ENCODE measurements around the gene COMT. TPM values are rescaled to one million over a fixed set of nuclear protein-coding genes. Genes with fewer than 3 reads are reported as not detected.

COMT gene
- total RNA-seq, 1 experiment from 2014 or later = 109 TPM

GRCh38 chr22:20015187-20015625 is 73.6 kb downstream of the COMT start (continued):
- TF ChIP-seq REST (IDR thresholded peaks at IDR 0.05; ENCODE audit: low read depth) = no peak
- TF ChIP-seq CTCF (IDR thresholded peaks at IDR 0.05 in 2 of 3, conservative IDR thresholded peaks at IDR 0.05 in 1 of 3; ENCODE audit: borderline replicate concordance in 1 of 3, insufficient read depth in 1 of 3, low read depth in 2 of 3, low read length in 2 of 3) = no peak
- TF ChIP-seq CBX3 (IDR thresholded peaks at IDR 0.05; ENCODE audit: low read depth) = no peak
- no peak for TF ChIP-seq ZNF274 (IDR thresholded peaks at IDR 0.05; ENCODE audit: low read depth, low read length)
- no peak for TF ChIP-seq SIN3A (IDR thresholded peaks at IDR 0.05; ENCODE audit: low read depth)
- no peak for TF ChIP-seq JUND (IDR thresholded peaks at IDR 0.05)
- TF ChIP-seq EGR1 (IDR thresholded peaks at IDR 0.05; ENCODE audit: low read depth) = no peak

- peak overlapping the region; percentile 98 for H3K4me2 ChIP-seq (ENCODE audit: low read length)
- BruUV-seq (replicated peaks) = no TSS peak
- H3K27me3 ChIP-seq (ENCODE audit: insufficient read depth, low read length) = no peaks in the 10 kb centered on the region
- H3K9me3 ChIP-seq (ENCODE audit: control insufficient read depth in 1 of 2, insufficient read depth in 1 of 2, low read depth in 1 of 2, low read length in 2 of 2) = no peaks in the 10 kb centered on the region
- peak; percentile 48 for ATAC-seq
- RAD21 ChIA-PET (ENCODE audit: low non-redundant PET in 1 of 2, low total read pairs in 2 of 2, uncharacterized antibody in 2 of 2, unreplicated experiment in 2 of 2) = no interaction called here
- H3K4me3 ChIP-seq (replicated peaks in 1 of 2; ENCODE audit: low read depth in 1 of 2, low read length in 2 of 2) = peak overlapping the region; percentile 66 to 81
- H2AFZ ChIP-seq (ENCODE audit: low read depth, low read length, poor library complexity, severe bottlenecking) = no peak overlapping the region
- no peaks in the 10 kb centered on the region for H4K20me1 ChIP-seq (ENCODE audit: insufficient read depth)
- H3K79me2 ChIP-seq (ENCODE audit: insufficient read depth, low read length) = peaks cover under 1% of the 10 kb centered on the region; the same call in 1 of the 2 replicates
- CTCF ChIA-PET = no interaction called here
- H3K9ac ChIP-seq (ENCODE audit: low read length) = peak overlapping the region; percentile 77
- TF ChIP-seq EGR1 (IDR thresholded peaks at IDR 0.05; ENCODE audit: low read depth) = peak; percentile 72
- peak; percentile 51 for TF ChIP-seq MAX (IDR thresholded peaks at IDR 0.05)
- peak; percentile 61; the same call in 1 of the 2 replicates for TF ChIP-seq ZFX (IDR thresholded peaks at IDR 0.05)
- no peak for TF ChIP-seq ZNF274 (IDR thresholded peaks at IDR 0.05; ENCODE audit: low read depth, low read length)
- no peaks in the 10 kb centered on the region for H3K36me3 ChIP-seq (ENCODE audit: control insufficient read depth in 1 of 2, insufficient read depth in 2 of 2, low read length in 2 of 2)
- POLR2A ChIA-PET = no interaction called here
- intact Hi-C loops (cut with micrococcal nuclease) = no loop called here
- DNase-seq (ENCODE audit: low read depth, low spot score) = no peak
- peaks cover 20 to 28% of the 10 kb centered on the region in 2 experiments; a peak in 3 of 4 replicates for H3K4me1 ChIP-seq (ENCODE audit: control insufficient read depth in 1 of 2, insufficient read depth in 2 of 2, low read length in 2 of 2)
- no peaks in the 10 kb centered on the region for H3K9me2 ChIP-seq (ENCODE audit: insufficient read depth)
- H3K27ac ChIP-seq (ENCODE audit: low read depth, low read length) = peak overlapping the region; percentile 63; the same call in 1 of the 2 replicates
Observed at GRCh38 chr22:20015971-20016733, 74.6 kb downstream of the COMT start.
